ENCODE results near the gene RIBC1. TPM values are rescaled to one million over a fixed set of nuclear protein-coding genes. Genes with fewer than 3 reads are reported as not detected.

RIBC1 gene
- total RNA-seq, 1 experiment from 2014 or later, result 0.61 TPM

DNA sequence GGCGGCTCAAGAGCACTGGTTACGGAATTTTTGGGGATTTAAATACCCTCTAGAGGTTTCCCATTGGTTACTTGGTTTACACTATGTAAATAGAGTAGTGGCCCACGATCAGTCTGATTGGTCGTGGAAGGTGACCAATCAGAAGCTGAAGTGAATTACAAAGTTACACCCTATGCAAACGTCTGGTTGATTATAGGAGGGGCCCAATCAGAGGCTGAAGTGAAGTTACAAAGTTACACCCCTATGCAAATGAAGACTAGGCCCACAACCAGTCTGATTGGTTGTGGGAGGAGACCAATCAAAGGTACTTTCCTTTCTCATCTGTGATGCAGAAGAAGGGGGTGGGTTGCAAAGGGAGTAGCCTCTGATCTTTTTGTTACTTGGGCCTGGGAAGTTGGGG lies 56.6 kb downstream of the RIBC1 start:
- ATAC-seq, result 0 out of 2 replicates have a peak, but pooled peaks have one; percentile 28
- ChIA-PET CTCF (no interaction called here), RAD21 (ENCODE audit: low non-redundant PET in 1 of 2, low total read pairs in 2 of 2, uncharacterized antibody in 2 of 2, unreplicated experiment in 2 of 2) (no interaction called here), POLR2A (no interaction called here)
- no peak for TF ChIP-seq ELF1 (IDR thresholded peaks at IDR 0.05; ENCODE audit: borderline replicate concordance, low read depth)
- no peak for TF ChIP-seq ZNF274 (IDR thresholded peaks at IDR 0.05; ENCODE audit: low read depth, low read length)
- no peak for TF ChIP-seq EZH2phosphoT487 (IDR thresholded peaks at IDR 0.05; ENCODE audit: borderline replicate concordance)
- no peak for TF ChIP-seq CEBPB (IDR thresholded peaks at IDR 0.05; ENCODE audit: low read depth)
- TF ChIP-seq, protein P1, sequence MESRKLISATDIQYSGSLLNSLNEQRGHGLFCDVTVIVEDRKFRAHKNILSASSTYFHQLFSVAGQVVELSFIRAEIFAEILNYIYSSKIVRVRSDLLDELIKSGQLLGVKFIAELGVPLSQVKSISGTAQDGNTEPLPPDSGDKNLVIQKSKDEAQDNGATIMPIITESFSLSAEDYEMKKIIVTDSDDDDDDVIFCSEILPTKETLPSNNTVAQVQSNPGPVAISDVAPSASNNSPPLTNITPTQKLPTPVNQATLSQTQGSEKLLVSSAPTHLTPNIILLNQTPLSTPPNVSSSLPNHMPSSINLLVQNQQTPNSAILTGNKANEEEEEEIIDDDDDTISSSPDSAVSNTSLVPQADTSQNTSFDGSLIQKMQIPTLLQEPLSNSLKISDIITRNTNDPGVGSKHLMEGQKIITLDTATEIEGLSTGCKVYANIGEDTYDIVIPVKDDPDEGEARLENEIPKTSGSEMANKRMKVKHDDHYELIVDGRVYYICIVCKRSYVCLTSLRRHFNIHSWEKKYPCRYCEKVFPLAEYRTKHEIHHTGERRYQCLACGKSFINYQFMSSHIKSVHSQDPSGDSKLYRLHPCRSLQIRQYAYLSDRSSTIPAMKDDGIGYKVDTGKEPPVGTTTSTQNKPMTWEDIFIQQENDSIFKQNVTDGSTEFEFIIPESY (IDR thresholded peaks at IDR 0.05; ENCODE audit: extremely low read depth, insufficient replicate concordance, low read length), result no peak
- TF ChIP-seq, protein P2, sequence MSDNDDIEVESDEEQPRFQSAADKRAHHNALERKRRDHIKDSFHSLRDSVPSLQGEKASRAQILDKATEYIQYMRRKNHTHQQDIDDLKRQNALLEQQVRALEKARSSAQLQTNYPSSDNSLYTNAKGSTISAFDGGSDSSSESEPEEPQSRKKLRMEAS (IDR thresholded peaks at IDR 0.05), result no peak
- no peak for TF ChIP-seq YY1 (IDR thresholded peaks at IDR 0.05; ENCODE audit: extremely low read depth, insufficient replicate concordance, low read depth, low read length)
- no peak for TF ChIP-seq JUND (IDR thresholded peaks at IDR 0.05)
- no peak for TF ChIP-seq ZFX (IDR thresholded peaks at IDR 0.05)
- TF ChIP-seq, protein P3, sequence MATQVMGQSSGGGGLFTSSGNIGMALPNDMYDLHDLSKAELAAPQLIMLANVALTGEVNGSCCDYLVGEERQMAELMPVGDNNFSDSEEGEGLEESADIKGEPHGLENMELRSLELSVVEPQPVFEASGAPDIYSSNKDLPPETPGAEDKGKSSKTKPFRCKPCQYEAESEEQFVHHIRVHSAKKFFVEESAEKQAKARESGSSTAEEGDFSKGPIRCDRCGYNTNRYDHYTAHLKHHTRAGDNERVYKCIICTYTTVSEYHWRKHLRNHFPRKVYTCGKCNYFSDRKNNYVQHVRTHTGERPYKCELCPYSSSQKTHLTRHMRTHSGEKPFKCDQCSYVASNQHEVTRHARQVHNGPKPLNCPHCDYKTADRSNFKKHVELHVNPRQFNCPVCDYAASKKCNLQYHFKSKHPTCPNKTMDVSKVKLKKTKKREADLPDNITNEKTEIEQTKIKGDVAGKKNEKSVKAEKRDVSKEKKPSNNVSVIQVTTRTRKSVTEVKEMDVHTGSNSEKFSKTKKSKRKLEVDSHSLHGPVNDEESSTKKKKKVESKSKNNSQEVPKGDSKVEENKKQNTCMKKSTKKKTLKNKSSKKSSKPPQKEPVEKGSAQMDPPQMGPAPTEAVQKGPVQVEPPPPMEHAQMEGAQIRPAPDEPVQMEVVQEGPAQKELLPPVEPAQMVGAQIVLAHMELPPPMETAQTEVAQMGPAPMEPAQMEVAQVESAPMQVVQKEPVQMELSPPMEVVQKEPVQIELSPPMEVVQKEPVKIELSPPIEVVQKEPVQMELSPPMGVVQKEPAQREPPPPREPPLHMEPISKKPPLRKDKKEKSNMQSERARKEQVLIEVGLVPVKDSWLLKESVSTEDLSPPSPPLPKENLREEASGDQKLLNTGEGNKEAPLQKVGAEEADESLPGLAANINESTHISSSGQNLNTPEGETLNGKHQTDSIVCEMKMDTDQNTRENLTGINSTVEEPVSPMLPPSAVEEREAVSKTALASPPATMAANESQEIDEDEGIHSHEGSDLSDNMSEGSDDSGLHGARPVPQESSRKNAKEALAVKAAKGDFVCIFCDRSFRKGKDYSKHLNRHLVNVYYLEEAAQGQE (IDR thresholded peaks at IDR 0.05; ENCODE audit: low read depth), result no peak
- no peak for TF ChIP-seq POLR2A (IDR thresholded peaks at IDR 0.05; ENCODE audit: borderline replicate concordance, extremely low read depth, insufficient read depth, insufficient read length)
- peaks cover 0 to 8% of the 10 kb centered on the region in 2 experiments; a peak in 1 of 4 replicates for H3K4me1 ChIP-seq (ENCODE audit: control insufficient read depth in 1 of 2, insufficient read depth in 2 of 2, low read length in 2 of 2)
- no peak overlapping the region for H3K4me3 ChIP-seq (replicated peaks in 1 of 2; ENCODE audit: low read depth in 1 of 2, low read length in 2 of 2)
- H3K27me3 ChIP-seq (ENCODE audit: insufficient read depth, low read length), result no peaks in the 10 kb centered on the region
- H2AFZ ChIP-seq (ENCODE audit: low read depth, low read length, poor library complexity, severe bottlenecking), result no peak overlapping the region
- no peaks in the 10 kb centered on the region for H3K79me2 ChIP-seq (ENCODE audit: insufficient read depth, low read length)
- H3K4me2 ChIP-seq (ENCODE audit: low read length), result no peak overlapping the region
- H3K9me3 ChIP-seq (ENCODE audit: control insufficient read depth in 1 of 2, insufficient read depth in 1 of 2, low read depth in 1 of 2, low read length in 2 of 2), result no peaks in the 10 kb centered on the region
- no peaks in the 10 kb centered on the region for H4K20me1 ChIP-seq (ENCODE audit: insufficient read depth)
- H3K9ac ChIP-seq (ENCODE audit: low read length), result no peak overlapping the region
- no TSS peak for BruUV-seq (replicated peaks)
- intact Hi-C loops (cut with micrococcal nuclease), result no loop called here
- DNase-seq (ENCODE audit: low read depth, low spot score), result no peak
- H3K27ac ChIP-seq (ENCODE audit: low read depth, low read length), result no peak overlapping the region
- no peaks in the 10 kb centered on the region for H3K9me2 ChIP-seq (ENCODE audit: insufficient read depth)
- no peaks in the 10 kb centered on the region for H3K36me3 ChIP-seq (ENCODE audit: control insufficient read depth in 1 of 2, insufficient read depth in 2 of 2, low read length in 2 of 2)

Small RNAs within 50 kb of the gene (microRNA-seq; reads per million reads assigned to microRNA genes)
- gene MIR6857 (ENCODE audit: borderline number of aligned reads), result not detected

Other genes with a start within 250 kb of the RIBC1 start
- 72.9 TPM for gene KDM5C, start 197.7 kb upstream of the RIBC1 start, total RNA-seq (2021; ENCODE audit: unreplicated experiment)
- 20.7 TPM for gene IQSEC2, start 141.3 kb upstream of the RIBC1 start, total RNA-seq (2021; ENCODE audit: unreplicated experiment)
- gene SMC1A, start 219 bp upstream of the RIBC1 start, total RNA-seq (2021; ENCODE audit: unreplicated experiment), result 88.3 TPM
- 94.4 TPM for gene HSD17B10, start 11.5 kb downstream of the RIBC1 start, total RNA-seq (2021; ENCODE audit: unreplicated experiment)